Activated CD8-positive, alpha-beta memory T cell treated with anti-CD3 and anti-CD28 coated beads for 1 hour (primary cell): ENCODE data around the gene VSIG8.
"Not testable (repeated sequence)": the region's sequence is repeated elsewhere in the genome, so short reads cannot be mapped to it uniquely, and the experiment has no call there.

ENCODE experiments used
- DNase-seq, 2 donors: peaks; one replicate each; pipeline ENCODE4 v3.0.0-alpha.2; 2020; ENCODE audit warnings: low read depth in 1 of 2; ENCODE audit errors: extremely low read depth in 1 of 2

VSIG8 gene, protein sequence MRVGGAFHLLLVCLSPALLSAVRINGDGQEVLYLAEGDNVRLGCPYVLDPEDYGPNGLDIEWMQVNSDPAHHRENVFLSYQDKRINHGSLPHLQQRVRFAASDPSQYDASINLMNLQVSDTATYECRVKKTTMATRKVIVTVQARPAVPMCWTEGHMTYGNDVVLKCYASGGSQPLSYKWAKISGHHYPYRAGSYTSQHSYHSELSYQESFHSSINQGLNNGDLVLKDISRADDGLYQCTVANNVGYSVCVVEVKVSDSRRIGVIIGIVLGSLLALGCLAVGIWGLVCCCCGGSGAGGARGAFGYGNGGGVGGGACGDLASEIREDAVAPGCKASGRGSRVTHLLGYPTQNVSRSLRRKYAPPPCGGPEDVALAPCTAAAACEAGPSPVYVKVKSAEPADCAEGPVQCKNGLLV

DNA sequence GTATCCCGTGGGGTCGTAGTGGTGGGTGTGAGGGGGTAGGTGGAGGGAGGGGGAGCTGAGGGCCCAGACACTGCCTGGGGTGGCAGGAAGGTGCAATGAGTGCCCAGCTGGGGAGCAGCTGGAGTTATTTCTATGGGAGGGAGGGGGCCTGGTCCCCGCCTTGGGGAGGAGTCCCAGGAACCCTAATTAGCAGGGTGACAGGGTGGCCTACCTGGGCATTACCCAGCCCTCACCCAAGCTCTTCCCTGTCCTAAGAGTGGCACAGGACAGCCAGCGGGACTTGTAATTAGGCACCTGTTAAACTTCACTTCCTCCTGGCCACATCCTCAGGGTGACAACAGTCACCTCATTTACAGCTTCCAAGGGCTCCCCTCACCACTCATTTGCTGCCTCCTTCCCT, at the start of gene VSIG8:
TSS of gene VSIG8 (minus strand) at position 101 of the 400 bp plus-strand sequence. CDS start 136 bp downstream, outside the sequence.
- no peak for DNase-seq

DNA sequence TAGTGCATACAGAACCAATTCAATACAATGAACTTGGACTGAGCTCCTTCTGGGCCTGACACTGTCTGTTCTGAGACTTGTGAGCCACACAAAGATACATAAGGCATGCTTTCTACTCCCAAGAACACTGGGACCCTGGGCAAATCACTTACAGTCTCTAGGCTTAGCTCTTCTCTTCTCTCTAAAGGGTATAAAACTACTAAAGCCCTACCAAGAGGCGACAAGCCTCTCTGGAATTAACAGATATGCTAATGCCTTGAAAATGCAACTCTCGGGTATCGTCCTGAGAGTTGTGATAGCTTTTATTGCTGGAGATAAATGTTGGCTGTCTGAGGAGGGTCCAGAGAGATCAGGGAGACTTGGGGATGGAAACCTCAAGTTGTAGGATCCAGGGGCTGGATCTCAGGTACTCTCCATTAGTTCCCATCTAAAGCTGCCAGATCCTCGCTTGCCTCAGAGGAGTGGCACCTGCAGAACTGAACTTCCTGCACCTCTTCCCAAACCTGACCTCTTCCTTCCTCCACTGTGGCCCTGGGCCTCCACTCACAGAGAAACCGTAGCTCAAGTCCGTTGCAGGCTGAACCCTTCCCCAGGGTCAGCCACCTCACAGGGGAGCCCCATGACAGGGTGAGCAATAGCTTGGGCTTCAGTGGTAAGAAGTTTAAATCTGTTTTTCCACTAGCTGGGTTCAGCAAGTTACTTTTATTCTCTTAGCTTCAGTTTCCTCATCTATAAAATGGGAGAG, 49.0 kb upstream of the VSIG8 start:
- no peak for DNase-seq

DNA sequence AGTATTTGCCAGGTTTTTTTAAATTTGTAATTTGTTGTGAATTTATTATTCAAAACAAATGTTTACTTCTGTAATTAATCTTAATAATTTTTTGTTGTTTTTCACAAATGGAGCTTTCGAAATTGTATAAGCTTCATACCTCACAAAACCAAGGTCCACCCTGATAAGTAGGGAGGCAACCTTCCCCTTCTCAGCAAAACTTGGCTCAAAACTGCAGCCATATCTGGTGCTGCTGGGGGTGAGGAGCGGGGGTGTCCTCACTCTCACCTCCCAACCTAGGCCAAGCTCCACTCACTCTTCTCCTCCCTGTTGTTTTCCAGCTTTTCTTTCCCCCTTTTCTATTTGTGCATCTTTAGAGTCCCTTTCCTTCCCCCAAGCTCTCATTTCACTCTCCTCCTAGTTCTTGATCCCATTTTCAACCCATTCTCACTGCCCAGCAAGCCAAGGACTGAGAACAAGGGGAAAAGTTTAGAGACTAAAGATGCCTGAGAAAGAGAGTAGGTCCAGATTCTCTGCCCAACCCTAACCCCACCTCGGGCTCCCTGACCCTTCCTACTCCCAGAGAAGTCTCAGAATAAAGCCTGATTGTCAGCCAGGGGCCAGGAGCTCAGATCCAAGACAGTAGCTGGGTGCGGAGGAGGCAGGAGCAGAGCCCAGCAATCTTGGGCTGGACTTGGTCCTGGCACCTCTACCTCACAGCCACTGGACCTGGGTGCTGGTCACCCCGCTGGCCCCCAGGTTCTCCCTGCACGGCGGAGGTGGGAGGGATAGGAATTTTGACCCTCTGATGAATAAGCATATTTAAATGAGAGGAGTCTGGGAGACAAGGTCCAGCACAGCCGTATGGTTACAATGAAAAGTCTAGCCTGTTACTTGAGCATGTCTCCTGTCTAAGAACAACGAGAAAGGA, 45.8 kb upstream of the VSIG8 start:
- no peak for DNase-seq

DNA sequence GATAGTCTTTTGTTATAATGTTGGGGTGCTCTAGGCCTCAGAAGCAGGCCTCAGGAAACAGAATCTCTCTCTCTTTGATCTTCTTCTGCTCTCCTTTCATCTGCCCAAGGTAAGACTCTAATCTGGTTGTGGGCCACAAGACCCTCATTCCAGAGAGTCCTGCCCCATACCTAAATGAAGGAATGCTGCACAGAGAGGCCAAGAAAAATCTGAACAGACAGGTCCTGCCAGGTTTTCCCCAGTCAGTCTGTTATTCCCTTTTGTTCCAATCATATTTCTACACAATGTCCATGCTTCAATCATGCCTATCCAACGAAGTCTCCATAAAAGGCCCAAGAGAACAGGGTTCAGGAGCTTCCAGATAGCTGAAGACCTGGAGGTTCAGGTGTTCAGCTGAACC, 44.5 kb upstream of the VSIG8 start:
- DNase-seq: no peak

DNA sequence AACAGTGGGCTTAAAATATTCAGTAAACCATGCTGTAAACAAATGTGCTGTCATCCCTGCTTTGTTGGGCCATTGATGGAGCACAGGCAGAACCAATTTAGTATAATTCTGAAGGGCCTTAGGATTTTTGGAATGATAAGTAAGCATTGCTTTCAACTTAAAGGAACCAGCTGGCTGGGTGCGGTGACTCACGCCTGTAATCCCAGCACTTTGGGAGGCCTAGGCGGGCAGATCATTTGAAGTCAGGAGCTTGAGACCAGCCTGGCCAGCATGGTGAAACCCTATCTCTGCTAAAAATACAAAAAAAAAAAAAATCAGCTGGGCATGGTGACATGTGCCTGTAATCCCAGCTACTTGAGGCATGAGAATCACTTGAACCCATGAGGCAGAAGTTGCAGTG, 41.6 kb upstream of the VSIG8 start:
- DNase-seq: not testable (repeated sequence)

DNA sequence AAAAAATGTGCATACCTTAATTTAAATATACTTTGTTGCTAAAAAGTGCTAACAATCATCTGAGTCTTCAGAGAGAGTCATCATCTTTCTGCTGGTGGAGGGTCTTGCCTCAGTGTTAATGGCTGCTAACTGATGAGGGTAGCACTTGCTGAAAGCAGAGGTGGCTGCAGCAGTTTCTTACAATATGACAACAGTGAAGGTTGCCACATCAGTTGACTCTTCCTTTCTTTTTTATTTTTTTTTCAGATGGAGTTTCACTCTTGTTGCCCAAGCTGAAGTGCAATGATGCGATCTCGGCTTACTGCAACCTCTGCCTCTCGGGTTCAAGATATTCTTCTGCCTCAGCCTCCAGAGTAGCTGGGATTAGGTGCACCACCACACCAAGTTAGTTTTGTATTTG, 40.1 kb upstream of the VSIG8 start:
- no peak for DNase-seq

DNA sequence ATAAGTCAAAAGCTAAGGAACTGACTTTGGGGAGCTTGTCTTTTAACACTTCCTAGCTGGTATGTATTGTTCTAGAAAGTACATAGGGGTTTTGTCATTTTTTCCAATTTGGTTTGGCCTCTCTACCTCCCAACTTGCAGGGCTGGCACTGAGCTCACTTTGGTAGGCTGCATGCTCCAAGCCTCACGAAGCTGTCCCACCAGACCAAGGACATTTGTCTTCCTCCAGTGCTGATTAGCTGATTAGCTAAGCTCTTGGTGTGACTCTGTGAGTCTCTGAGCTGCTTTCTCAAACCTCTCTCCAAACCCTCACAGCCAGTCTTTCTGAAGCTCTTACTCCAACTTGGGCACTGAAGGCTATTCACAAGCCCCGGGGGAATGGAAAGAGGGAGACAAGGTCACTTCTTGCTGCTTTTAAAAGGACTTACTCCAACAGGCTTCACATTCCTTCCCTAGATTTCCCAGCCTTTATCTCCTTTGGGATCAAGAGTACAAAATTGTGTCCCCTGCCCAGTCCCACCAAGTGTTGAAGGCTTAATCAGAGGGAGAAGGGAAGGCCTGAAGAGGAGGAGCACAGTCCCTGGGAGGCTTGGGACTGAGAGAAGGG, 38.4 kb upstream of the VSIG8 start:
- DNase-seq: no peak

DNA sequence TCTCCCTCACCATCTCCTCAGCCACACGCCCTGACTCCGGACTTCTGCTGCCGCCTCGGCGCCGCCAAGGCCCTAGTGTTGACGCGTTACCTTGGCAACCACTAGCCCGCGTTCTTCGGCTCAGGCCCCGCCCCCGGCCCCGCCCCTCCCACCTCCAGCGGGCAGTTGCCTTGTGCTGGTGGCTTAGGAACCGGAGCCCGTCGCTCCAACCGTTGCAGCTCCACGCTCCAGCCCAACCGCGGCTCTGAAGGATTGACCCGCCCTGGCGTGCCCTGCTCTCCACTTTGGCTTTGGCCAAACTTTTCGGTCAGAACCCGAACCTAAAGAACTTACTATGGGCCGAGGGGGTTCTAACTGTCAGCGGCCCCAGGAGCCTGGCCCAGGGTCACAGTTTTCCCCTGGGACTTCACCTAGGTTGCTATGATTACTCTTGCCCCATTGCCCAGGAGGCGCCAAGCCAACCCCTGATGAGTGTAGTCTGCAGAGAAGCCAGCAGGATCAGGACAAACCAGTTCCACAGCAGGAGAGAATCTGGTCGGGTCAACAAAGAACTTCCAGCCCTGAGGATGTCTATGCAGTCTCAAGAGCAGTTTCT, 37.7 kb upstream of the VSIG8 start, which contains the start of gene CFAP45:
TSS of gene CFAP45 (minus strand) at position 80 of the 595 bp plus-strand sequence. CDS start at position 13, 67 bp downstream.
- DNase-seq: no peak

DNA sequence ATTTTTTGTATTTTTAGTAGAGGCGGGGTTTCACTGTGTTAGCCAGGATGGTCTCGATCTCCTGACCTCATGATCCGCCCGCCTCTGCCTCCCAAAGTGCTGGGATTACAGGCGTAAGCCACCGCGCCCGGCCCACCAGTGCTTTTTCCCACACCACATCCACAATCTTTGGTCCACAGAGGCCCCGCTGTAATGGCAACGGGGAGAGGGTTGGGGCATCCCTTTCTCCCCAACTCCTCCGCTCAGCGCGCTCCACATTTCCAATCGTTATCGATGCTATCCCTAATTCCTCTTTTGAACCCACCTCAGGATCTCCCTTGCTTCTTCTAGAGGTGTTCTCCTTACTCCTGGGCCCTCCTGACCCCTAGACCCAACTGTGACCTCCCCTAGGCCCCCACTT, 37.2 kb upstream of the VSIG8 start:
- not testable (repeated sequence) for DNase-seq

DNA sequence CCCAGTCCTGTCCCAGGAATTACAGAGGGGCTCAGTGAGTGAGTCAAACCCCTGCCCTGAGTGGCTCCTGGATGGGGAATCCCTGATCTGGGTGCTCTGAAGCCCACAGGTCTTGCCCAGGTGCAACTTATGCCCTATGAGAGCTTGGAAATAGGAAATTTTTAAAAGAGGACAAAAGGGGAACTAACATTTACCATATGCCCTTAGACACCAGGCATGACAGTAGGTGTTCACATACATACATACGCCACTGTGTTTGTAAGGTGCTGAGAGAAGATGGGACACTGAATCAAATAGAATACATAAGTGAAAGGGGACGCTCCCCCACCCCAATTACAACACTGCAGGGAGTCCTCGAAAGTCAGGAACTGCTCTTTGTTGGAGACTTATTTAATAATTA, 36.1 kb upstream of the VSIG8 start:
- DNase-seq: no peak

DNA sequence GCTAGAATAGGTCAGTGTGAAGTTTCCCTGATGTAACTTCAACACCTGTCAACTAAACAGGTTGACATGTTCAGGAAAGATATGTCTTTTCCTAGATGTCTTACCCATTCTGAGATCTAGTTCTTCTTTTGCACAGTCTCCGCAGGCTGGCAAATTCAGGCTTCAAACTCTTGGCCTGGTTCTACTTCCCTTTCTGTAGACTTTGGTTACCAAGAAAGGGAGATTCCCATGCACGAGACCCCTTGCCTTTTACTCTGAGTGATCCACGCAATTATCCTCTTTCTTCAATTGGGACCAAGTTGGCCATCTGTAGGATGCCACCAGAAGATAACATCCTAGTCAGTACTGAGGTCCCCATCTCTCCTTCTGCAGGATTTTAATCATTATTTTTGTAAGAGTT, 35.5 kb upstream of the VSIG8 start:
- DNase-seq: no peak

DNA sequence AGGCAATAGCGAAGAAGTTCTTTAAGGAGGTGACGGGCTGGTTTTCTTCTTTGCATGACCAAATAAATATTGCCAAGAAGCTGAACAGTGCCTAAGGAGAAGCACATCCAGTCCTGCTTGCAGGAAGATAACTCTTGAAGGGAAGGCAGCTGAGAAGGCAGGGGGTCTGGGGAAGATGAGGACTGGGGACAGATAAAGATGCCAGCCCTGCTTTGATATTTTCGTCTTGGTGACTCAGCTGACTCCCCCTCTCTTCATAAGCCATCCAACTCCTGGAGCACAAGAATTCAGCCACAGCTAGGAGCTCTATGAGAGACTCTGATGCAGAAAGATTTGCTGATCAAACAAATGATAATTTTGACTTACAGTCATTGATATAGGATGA, 34.1 kb upstream of the VSIG8 start:
- no peak for DNase-seq

DNA sequence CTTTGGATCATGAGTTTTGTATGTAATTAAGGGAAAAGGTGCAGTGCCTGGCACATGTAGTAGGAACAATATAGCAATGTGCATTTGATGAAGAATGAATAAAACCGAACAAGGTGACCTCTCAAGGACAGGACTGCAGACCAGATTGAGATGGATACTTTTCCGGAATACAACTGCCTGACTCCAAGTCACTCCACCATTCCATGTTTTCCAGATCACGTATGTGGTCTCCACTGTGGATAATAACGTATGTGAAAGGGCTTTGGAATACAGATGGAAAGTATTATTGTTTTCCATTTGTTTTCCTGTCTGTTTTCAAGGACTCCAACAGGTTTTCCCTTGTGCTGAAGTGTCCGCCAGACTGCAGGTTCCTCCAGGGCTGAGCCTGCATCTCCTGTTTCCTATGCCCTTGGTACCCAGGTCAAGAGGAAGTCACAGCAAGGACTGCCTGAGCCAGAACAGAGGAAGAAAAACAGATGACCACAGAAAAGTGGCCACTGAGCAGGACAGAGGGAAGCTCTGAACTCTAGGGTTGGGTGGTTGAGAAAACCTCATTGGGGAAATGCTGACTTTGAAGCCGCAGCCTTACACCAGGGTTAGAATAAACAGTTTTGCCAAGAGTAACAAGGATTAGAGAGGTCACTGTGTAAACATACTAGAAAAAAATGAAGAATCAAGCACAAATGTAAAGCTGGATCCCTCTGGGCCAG, 33.5 kb upstream of the VSIG8 start:
- DNase-seq: no peak

DNA sequence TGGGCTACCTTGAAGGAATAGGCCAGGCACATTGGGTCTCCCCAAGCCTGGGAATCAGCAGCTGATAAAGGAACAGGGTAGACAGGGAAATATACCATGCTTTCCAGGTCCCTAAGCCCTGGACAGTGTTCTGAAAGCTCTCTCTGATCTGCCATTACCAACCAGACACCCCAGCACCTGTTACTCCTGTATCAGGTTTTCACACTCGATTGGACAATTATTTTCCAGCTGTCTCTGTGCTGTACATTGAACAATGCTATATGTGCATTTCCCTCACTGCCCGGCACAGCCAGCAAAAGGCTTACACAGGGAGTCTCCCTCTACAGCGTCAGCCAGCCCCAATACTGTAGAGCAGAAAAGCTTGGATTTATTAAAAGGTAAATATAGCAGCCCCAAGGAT, 32.8 kb upstream of the VSIG8 start:
- no peak for DNase-seq

DNA sequence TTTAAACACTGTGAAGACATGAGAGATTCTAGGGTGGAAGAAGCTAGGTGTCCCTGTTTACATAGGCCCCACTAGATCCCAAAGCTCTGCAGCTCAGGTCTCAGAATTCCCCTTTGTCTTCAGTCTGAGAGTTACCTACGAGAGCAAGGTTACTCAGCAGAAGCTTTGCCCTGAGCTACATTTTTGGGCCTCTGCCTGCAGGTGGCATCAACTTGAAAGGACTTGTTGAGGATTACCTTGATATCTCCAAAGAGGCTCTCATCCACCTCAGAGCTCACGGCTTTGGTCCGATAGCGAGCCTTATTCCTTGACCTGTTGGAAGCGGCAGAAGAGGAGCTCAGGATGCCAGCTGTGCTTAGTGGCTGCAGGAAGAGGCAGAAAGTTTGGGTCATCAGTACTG, 30.5 kb upstream of the VSIG8 start:
- no peak for DNase-seq

DNA sequence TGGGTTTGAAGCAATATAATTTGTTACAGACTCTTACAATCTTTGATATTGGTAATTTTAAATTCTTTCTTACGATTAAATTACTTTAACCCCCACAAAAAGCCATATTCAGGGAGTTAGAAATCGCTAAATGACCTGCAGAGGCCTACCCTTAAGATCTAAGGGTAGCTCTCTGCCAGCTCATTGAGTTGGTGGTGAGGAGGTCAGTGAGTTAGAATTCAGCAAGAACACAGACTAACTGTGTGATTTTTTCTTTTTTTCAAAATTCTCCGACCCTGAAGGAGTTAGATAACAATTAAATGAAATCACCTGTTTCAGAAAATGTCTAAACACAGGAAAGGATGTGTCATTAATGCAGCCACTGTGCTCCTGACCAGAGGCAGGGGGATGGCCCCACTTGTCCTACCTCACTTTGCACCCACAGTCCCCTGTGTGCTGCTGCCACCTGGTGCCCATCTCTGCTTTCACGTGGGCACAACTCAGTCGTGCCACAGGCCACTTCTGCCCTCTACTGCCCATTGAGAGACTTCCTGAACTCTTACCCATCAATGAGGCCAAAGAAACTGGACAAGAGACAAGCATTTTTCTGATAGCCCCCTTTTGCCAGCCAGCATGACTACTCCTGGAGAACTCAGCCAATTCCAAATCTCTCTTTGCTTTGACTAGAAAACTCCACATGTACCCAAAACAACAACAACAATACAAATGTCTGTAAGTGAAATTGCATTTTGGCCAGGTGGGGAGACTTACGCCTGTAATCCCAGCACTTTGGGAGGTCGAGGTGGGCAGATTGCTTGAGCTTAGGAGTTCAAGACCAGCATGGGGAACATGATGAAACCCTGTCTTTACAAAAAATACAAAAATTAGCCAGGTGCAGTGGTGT, 29.1 kb upstream of the VSIG8 start:
- peak; percentile 39 to 64 for DNase-seq

DNA sequence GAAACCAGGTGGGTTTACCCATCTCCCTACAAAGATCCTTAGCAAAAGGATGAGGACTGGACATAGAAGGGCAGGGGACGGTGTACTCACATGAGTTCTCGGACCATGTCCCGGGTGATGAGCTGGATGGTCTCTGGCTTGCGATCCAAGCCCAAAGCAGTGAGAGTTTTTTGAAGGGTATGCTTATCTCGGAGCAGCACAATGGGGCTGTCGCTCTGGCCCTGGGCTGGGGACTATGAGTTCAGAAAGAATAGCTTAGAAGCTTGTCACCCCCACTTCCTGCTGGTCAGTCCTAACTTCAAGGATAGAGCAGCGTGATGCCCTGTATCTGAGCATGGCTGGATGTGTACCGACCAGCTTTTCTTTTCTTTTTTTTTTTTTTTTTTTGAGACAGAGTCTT, 27.9 kb upstream of the VSIG8 start:
- no peak for DNase-seq

DNA sequence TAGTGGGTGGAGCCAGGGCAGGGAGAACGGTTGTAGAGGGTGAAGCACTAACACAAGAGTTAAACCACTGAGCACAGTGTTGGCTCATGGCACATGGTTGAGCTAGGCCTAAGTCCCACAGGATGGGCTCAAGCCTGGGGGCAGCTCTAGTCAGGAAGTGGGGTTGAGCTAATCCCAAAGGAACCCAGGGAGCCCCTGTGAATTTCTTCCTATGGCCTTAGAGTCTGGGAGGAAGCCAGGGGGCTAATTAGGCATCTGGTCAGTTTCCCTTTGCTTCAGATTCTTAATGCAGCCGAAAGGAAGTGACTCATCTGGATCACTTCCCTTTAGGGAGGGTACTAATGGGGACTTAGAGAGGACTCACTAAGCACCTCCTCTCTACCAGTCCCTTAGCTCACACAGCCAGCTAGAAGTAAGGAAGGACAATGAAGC, 27.4 kb upstream of the VSIG8 start:
- no peak for DNase-seq

DNA sequence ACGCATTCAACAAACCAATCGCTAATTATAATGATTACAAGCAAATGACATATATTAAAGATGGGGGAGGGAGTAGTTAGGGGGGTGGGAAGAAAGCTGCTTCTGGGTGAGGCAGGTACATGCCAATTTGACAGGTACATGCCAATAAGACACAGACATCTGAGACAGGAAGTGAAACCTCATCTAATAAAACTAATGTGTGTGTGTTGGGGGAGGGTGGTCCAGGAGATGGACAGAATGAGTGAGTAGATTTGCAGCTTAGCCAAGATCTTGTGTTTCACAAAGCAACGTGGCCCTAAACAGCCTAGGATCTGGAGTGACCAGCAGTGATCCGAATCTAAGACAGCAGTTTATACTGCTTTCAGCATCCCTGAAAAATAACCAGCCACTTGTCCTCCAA, 26.7 kb upstream of the VSIG8 start:
- no peak for DNase-seq
